Ovary (tissue), 3 donors: Measurements from ENCODE around the gene SERPINA4.

ENCODE experiments used
- POLR2A ChIP-seq: fragments of 450-650 bp; IDR thresholded peaks from one replicate; pipeline ENCODE4 v1.6.1; 2017; ENCODE audit warnings: antibody characterized with exemption, mild to moderate bottlenecking, moderate library complexity
- TF ChIP-seq, protein P1 (sequence below), 3 donors: fragments of 450-650 bp in 2 of 3; fragments of 200-600 bp in 1 of 3; IDR thresholded peaks; one replicate each; pipeline versions ENCODE4 v1.5.1 to v1.8.0; 2016 to 2022; ENCODE audit warnings: antibody characterized with exemption in 3 of 3, mild to moderate bottlenecking in 1 of 3
- donor health status: DM: no; HTN: no; CAD: no.

DNA sequence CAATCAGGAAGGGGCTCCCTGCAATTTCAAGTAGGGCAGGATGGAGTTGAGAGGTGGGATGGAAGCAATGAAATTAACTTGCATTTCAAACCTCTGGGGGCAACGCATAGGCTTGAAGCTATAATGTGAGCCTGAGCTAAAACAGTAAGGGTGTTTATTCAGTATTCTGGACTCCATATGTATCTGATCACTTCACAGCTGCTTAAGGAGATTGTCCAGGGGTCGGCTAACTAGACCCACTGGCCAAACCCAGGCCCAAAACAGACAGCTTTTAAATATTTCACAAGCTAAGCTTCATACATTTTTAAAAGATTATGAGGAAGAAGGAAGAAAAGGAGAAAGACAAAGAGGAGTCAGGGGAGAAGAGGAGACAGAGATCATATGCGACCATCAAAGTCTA, 44.1 kb downstream of the SERPINA4 start:
- TF ChIP-seq, protein P1, sequence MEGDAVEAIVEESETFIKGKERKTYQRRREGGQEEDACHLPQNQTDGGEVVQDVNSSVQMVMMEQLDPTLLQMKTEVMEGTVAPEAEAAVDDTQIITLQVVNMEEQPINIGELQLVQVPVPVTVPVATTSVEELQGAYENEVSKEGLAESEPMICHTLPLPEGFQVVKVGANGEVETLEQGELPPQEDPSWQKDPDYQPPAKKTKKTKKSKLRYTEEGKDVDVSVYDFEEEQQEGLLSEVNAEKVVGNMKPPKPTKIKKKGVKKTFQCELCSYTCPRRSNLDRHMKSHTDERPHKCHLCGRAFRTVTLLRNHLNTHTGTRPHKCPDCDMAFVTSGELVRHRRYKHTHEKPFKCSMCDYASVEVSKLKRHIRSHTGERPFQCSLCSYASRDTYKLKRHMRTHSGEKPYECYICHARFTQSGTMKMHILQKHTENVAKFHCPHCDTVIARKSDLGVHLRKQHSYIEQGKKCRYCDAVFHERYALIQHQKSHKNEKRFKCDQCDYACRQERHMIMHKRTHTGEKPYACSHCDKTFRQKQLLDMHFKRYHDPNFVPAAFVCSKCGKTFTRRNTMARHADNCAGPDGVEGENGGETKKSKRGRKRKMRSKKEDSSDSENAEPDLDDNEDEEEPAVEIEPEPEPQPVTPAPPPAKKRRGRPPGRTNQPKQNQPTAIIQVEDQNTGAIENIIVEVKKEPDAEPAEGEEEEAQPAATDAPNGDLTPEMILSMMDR (IDR thresholded peaks at IDR 0.05), result no peak
- TF ChIP-seq POLR2A, result no peak
